ENCODE results near the gene RPL31.

The RPL31 gene

GRCh38 chr2:100969998-100970397 lies 32.1 kb upstream of the RPL31 start:
- TF ChIP-seq POLR2AphosphoS5 (IDR thresholded peaks at IDR 0.05; ENCODE audit: low read depth) (no peak), REST (IDR thresholded peaks at IDR 0.05; ENCODE audit: insufficient replicate concordance, low read depth) (no peak), SPI1 (IDR thresholded peaks at IDR 0.05; ENCODE audit: borderline replicate concordance, low read depth) (no peak), CTCF (IDR thresholded peaks at IDR 0.05; ENCODE audit: insufficient read depth, low read length) (no peak), GABPA (IDR thresholded peaks at IDR 0.05; ENCODE audit: low read depth) (no peak)
- no peak for DNase-seq (ENCODE audit: low read depth in 1 of 2, low spot score in 1 of 2)
- no peak overlapping the region for H3K27ac ChIP-seq (replicated peaks)
- H3K4me3 ChIP-seq (replicated peaks; ENCODE audit: insufficient read depth, low read length) = no peak overlapping the region
- no peaks in the 10 kb centered on the region for H3K27me3 ChIP-seq (ENCODE audit: insufficient read depth, poor library complexity, severe bottlenecking)

GRCh38 chr2:100971221-100971620 lies 30.9 kb upstream of the RPL31 start:
- H3K27me3 ChIP-seq (ENCODE audit: insufficient read depth, poor library complexity, severe bottlenecking) = no peaks in the 10 kb centered on the region
- H3K27ac ChIP-seq (replicated peaks) = no peak overlapping the region
- TF ChIP-seq CTCF (IDR thresholded peaks at IDR 0.05; ENCODE audit: insufficient read depth, low read length) (no peak), GABPA (IDR thresholded peaks at IDR 0.05; ENCODE audit: low read depth) (no peak), SPI1 (IDR thresholded peaks at IDR 0.05; ENCODE audit: borderline replicate concordance, low read depth) (no peak), REST (IDR thresholded peaks at IDR 0.05; ENCODE audit: insufficient replicate concordance, low read depth) (no peak), POLR2AphosphoS5 (IDR thresholded peaks at IDR 0.05; ENCODE audit: low read depth) (no peak)
- no peak overlapping the region for H3K4me3 ChIP-seq (replicated peaks; ENCODE audit: insufficient read depth, low read length)
- no peak for DNase-seq (ENCODE audit: low read depth in 1 of 2, low spot score in 1 of 2)

GRCh38 chr2:100972452-100972851 lies 29.6 kb upstream of the RPL31 start:
- TF ChIP-seq POLR2AphosphoS5 (IDR thresholded peaks at IDR 0.05; ENCODE audit: low read depth) = no peak
- TF ChIP-seq GABPA (IDR thresholded peaks at IDR 0.05; ENCODE audit: low read depth) = no peak
- TF ChIP-seq REST (IDR thresholded peaks at IDR 0.05; ENCODE audit: insufficient replicate concordance, low read depth) = no peak
- no peak for TF ChIP-seq SPI1 (IDR thresholded peaks at IDR 0.05; ENCODE audit: borderline replicate concordance, low read depth)
- no peak for TF ChIP-seq CTCF (IDR thresholded peaks at IDR 0.05; ENCODE audit: insufficient read depth, low read length)
- Histone ChIP-seq H3K27me3 (ENCODE audit: insufficient read depth, poor library complexity, severe bottlenecking) (no peaks in the 10 kb centered on the region), H3K4me3 (replicated peaks; ENCODE audit: insufficient read depth, low read length) (no peak overlapping the region), H3K27ac (replicated peaks) (no peak overlapping the region)
- DNase-seq (ENCODE audit: low read depth in 1 of 2, low spot score in 1 of 2) = no peak
